Smooth muscle cell (in vitro differentiated cells): ENCODE measurements around the gene KCTD13. TPM values are rescaled to one million over a fixed set of nuclear protein-coding genes. Genes with fewer than 3 reads are reported as not detected.
A peak's percentile ranks its signal among the peaks of the same experiment; 100 is the strongest.

Experiments
- DNase-seq: peaks from one replicate; lab custom pipeline; 2025; ENCODE audit not compliant: unreplicated experiment; lab: John Stamatoyannopoulos, UW
- H2AFZ ChIP-seq: fragments of 200-600 bp; sonication (generic); 2 replicates; pipeline ENCODE4 v1.6.0; 2016; ENCODE audit warnings: antibody characterized with exemption, low read depth, mild to moderate bottlenecking
- H3F3A ChIP-seq: fragments of 200-600 bp; sonication (generic); 2 replicates; pipeline ENCODE4 v1.6.0; 2017; ENCODE audit warnings: antibody characterized with exemption, low read depth
- H3K27ac ChIP-seq: fragments of 200-600 bp; sonication (generic); 2 replicates; pipeline ENCODE4 v1.5.1; 2016; ENCODE audit warnings: low read depth, mild to moderate bottlenecking
- H3K27me3 ChIP-seq: fragments of 200-600 bp; sonication (generic); 2 replicates; pipeline ENCODE4 v1.6.1; 2016; ENCODE audit warnings: low read depth, mild to moderate bottlenecking
- H3K36me3 ChIP-seq: fragments of 200-600 bp; sonication (generic); 2 replicates; pipeline ENCODE4 v1.5.1; 2016; ENCODE audit warnings: low read depth
- H3K4me1 ChIP-seq: fragments of 200-600 bp; sonication (generic); 2 replicates; pipeline ENCODE4 v1.5.1; 2016; ENCODE audit warnings: low read depth
- H3K4me2 ChIP-seq: fragments of 200-600 bp; sonication (generic); 2 replicates; pipeline ENCODE4 v1.6.0; 2016; ENCODE audit warnings: mild to moderate bottlenecking
- H3K4me3 ChIP-seq: fragments of 200-600 bp; sonication (generic); 2 replicates; pipeline ENCODE4 v1.5.1; 2016; ENCODE audit warnings: mild to moderate bottlenecking
- H3K79me2 ChIP-seq: fragments of 200-600 bp; sonication (generic); 2 replicates; pipeline ENCODE4 v1.6.0; 2016; ENCODE audit warnings: low read depth, mild to moderate bottlenecking
- H3K9ac ChIP-seq: fragments of 200-600 bp; sonication (generic); 2 replicates; pipeline ENCODE4 v1.6.0; 2016; ENCODE audit warnings: low read depth
- H3K9me3 ChIP-seq: fragments of 200-600 bp; sonication (generic); replicated peaks from 2 replicates; pipeline ENCODE4 v1.5.1; 2016; ENCODE audit warnings: low read depth
- H4K20me1 ChIP-seq: fragments of 200-600 bp; sonication (generic); 2 replicates; pipeline ENCODE4 v1.6.0; 2016; ENCODE audit warnings: low read depth
- WGBS: methylation state at CpG from one replicate; pipeline ENCODE4 v1.1.7; 2016; ENCODE audit warnings: low lambda C conversion rate; 5-methylcytosine and 5-hydroxymethylcytosine counted together
- polyA plus RNA-seq: library from polyadenylated mRNA; unstranded; fragments of >200 nt; fragmentation: Nextera tagmentation; extraction: Ambion mirVana; gene quantifications from 2 replicates; pipeline ENCODE4 v1.2.1, GENCODE V29; 2016
- total RNA-seq: library from RNA; depleted of rRNA; stranded (reverse); fragments of >200 nt; gene quantifications from 2 replicates; pipeline ENCODE4 v1.2.3, GENCODE V29; 2014
- TF ChIP-seq, protein P1 (sequence below): fragments of 200-600 bp; sonication (generic); IDR thresholded peaks from 2 replicates; pipeline ENCODE4 v1.5.1; 2017; ENCODE audit warnings: borderline replicate concordance, mild to moderate bottlenecking, antibody characterized with exemption; ENCODE audit not compliant: insufficient read depth, poor library complexity, severe bottlenecking

Gene KCTD13
- total and polyA plus RNA-seq, 2 experiments from 2014 or later: 16.3 to 23.6 TPM

DNA sequence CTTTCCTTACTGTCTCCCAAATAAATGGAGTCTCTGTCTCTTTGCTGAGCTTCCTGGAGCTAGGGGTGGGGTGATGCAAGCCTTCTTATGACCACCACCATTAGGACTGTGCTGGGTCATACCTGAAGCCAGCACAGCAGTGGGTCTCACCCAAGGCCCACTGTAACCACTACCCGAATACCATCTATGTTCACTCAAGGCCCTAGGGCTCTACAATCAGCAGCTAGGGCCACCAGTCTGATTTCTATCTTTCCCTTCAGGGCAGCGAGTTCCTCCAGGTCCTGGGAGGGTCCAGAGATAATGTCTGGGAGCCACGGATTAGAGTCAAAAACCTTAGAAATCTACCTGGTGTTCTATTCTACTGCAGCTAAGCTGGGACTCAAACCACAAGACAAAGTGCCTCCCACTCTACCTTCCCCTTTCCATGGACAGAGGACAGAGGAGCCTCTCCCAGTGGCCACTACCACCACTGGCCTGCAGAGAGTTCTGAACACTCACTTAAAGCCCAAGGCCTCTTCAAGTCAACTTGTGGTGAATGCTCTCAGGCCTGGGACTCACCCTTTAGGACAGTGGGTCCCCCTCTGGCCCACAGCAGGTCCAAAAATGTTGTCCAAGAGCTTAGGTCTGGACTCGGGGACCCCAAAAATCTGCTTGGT lies 24.9 kb upstream of the KCTD13 start:
- H3K9me3 ChIP-seq: no peaks in the 10 kb centered on the region
- no peak overlapping the region for H3K4me3 ChIP-seq
- TF ChIP-seq, protein P1, sequence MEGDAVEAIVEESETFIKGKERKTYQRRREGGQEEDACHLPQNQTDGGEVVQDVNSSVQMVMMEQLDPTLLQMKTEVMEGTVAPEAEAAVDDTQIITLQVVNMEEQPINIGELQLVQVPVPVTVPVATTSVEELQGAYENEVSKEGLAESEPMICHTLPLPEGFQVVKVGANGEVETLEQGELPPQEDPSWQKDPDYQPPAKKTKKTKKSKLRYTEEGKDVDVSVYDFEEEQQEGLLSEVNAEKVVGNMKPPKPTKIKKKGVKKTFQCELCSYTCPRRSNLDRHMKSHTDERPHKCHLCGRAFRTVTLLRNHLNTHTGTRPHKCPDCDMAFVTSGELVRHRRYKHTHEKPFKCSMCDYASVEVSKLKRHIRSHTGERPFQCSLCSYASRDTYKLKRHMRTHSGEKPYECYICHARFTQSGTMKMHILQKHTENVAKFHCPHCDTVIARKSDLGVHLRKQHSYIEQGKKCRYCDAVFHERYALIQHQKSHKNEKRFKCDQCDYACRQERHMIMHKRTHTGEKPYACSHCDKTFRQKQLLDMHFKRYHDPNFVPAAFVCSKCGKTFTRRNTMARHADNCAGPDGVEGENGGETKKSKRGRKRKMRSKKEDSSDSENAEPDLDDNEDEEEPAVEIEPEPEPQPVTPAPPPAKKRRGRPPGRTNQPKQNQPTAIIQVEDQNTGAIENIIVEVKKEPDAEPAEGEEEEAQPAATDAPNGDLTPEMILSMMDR: no peak
- peaks cover 2% of the 10 kb centered on the region for H3F3A ChIP-seq
- H3K4me2 ChIP-seq: no peak overlapping the region
- no peaks in the 10 kb centered on the region for H3K36me3 ChIP-seq
- WGBS: 93% methylated on average over 4 of the region's 4 CpGs
- DNase-seq: no peak
- no peak overlapping the region for H3K27ac ChIP-seq
- no peak overlapping the region for H2AFZ ChIP-seq
- no peaks in the 10 kb centered on the region for H3K4me1 ChIP-seq
- H4K20me1 ChIP-seq: no peaks in the 10 kb centered on the region
- H3K79me2 ChIP-seq: no peaks in the 10 kb centered on the region
- H3K27me3 ChIP-seq: no peaks in the 10 kb centered on the region
- H3K9ac ChIP-seq: no peak overlapping the region

DNA sequence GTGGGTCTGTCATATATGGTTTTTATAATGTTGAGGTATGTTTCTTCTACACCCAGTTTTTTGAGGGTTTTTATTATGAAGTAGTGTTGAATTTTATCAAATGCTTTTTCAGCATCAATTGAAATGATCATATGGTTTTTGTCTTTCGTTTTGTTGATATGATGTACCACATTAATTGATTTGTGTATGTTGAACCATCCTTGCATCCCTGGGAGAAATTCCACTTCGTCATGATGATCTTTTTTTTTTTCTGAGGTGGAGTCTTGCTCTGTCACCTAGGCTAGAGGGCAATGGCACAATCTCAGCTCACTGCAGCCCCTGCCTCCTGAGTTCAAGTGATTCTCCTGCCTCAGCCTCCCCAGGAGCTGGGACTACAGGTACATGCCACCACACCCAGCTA lies 21.9 kb upstream of the KCTD13 start:
- no peaks in the 10 kb centered on the region for H4K20me1 ChIP-seq
- no peak overlapping the region for H3K27ac ChIP-seq
- no peak overlapping the region for H3K9ac ChIP-seq
- no peak for DNase-seq
- H2AFZ ChIP-seq: no peak overlapping the region
- H3K79me2 ChIP-seq: no peaks in the 10 kb centered on the region
- no peaks in the 10 kb centered on the region for H3K36me3 ChIP-seq
- no peaks in the 10 kb centered on the region for H3K9me3 ChIP-seq
- H3K4me2 ChIP-seq: no peak overlapping the region
- H3K4me1 ChIP-seq: peaks cover 10% of the 10 kb centered on the region
- H3K4me3 ChIP-seq: no peak overlapping the region
- H3K27me3 ChIP-seq: no peaks in the 10 kb centered on the region
- 87% methylated on average over 2 of the region's 2 CpGs for whole genome bisulfite sequencing
- H3F3A ChIP-seq: peaks cover 17% of the 10 kb centered on the region
- TF ChIP-seq, protein P1: no peak

DNA sequence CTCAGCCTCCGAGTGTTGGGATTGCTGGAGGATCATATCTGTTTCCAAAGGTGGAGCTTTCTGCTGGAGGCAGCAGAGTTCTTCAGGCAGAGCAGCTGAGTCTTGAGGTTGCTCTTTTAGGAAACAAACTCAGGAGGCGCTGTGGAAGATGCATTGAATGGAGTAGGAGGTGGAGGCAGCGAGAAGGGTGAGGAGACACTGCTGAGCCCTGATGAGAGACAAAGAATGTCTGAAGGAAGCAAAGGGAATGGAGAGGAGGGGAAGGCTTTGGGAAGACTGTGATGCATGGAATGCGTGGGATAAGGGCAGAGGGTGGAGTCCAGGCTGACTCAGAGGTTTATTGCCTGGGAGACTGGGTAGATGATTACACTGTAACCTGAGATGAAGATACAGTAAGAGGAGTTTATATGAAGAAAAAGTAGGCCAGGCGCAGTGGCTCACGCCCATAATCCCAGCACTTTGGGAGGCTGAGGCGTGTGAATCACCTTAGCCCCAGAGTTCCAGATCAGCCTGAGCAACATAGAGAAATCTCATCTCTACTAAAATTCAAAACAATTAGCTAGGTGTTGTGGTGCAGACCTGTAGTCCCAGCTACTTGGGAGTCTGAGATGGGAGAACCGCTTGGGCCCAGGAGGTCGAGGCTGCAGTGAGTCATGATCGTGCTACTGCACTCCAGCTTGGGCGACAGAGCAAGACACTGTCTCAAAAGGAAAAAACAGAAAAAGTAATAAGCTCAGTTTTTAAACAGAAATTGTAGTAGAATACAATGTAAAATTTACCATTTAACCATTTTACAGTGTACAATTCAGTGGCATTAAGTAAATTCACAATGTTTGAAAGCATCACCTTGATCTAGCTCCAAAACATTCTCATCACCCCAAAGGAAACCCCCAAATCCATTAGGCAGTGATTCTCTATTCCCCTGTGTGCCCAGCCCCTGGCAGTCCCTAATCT lies 18.1 kb upstream of the KCTD13 start:
- WGBS: 4% methylated on average over 11 of the region's 11 CpGs
- Histone ChIP-seq H3K79me2 (no peaks in the 10 kb centered on the region), H3K27me3 (no peaks in the 10 kb centered on the region), H3F3A (peaks cover 17% of the 10 kb centered on the region), H3K4me2 (peak overlapping the region; percentile 77), H3K27ac (peak overlapping the region; percentile 95), H3K4me3 (no peak overlapping the region), H3K9ac (peak overlapping the region; percentile 71), H3K4me1 (peaks cover 10% of the 10 kb centered on the region), H4K20me1 (no peaks in the 10 kb centered on the region), H3K36me3 (no peaks in the 10 kb centered on the region), H2AFZ (peak overlapping the region; percentile 28), H3K9me3 (no peaks in the 10 kb centered on the region)
- peak; percentile 20 for DNase-seq
- TF ChIP-seq, protein P1: peak; percentile 40
